ENCODE data around the gene SFRP5.

Gene SFRP5

DNA sequence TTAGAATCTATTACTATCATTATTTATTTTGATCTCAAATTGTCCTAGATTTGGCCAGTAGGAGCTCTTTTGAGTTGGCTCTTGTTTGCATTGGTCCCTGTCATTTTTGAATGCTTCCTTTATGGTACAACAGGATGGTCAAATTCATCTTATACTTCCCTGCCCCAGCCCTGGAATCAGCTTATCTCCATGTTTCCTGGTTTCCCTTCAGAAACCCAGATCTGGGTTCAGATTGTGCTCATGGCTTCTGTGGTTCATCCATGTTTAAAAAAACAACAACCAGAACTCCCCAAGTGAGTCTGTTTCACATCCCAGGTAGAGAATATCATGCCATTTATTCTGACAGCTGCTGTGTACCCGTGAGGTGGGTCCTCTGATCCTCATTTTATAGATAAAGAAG is 24.2 kb downstream of the SFRP5 start:
- H3K4me3 ChIP-seq (ENCODE audit: low read length) = no peak overlapping the region
- DNase-seq (ENCODE audit: low read depth, low spot score) = no peak

DNA sequence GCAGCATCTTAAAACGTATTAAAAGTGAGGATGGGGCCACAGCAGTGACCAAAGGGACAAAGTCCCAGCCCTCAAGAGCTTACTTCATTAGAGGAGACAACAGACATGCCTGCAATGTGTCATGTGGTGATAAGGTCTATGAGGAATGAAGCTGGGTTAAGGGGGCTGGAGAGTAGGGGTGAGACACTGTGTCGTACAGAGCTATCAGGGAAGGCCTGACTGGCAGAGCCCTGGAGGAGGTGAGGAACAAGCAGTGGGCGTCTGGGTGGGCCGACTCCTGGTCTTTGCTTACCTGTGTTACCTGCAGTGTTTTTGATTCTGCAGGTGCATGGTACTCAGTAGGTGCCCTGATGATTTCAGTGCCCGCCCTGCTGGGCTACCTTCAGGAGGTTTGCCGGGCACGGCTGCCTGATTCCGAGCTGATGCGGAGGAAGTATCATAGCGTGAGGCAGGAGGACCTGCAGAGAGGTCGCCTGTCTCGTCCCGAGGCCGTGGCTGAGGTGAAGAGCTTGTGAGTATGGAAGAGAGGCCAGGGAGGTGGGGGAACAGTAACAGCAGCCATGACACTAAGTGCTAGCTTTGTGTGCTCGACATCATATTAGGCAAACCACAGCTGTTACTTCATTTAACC is 27.3 kb downstream of the SFRP5 start:
- H3K4me3 ChIP-seq (ENCODE audit: low read length) = no peak overlapping the region
- DNase-seq (ENCODE audit: low read depth, low spot score) = no peak

DNA sequence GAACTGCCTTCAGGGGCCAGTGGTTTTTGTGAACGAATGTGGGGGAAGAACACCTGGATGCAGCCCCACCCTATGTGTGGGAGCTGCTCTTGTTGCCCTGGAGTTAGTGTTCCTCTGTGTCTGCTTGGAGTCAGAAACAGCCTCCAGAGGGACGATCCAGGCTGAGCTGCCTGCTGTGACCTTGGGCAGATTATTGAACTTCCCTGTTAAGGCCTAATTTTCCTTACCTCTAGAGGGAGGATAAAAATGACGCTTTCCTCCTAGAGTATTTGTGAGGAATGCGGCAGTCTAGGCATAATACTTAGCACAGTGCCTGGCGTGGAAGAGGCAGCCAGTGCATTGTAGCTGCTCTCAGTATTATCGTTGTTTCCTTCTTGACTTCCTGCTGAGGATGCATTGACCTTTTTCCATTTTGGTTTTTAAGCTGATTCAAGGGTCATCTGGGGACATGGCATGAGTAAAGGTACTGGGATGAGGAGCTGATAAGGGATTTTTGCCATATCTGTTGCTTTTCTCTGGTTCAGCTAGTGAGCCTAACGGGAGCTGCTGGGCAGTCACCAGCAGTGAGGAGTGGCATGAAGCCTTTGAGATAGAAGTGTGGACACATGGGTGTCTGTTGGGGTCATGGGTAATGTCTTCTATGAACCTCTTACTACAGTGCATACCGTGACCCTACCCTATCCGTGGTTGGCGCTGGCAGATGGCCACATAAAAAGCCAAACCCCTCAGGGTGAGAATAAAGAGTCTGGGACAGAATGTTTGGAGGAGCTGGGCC is 28.4 kb downstream of the SFRP5 start:
- H3K4me3 ChIP-seq (ENCODE audit: low read length) = no peak overlapping the region
- no peak for DNase-seq (ENCODE audit: low read depth, low spot score)

DNA sequence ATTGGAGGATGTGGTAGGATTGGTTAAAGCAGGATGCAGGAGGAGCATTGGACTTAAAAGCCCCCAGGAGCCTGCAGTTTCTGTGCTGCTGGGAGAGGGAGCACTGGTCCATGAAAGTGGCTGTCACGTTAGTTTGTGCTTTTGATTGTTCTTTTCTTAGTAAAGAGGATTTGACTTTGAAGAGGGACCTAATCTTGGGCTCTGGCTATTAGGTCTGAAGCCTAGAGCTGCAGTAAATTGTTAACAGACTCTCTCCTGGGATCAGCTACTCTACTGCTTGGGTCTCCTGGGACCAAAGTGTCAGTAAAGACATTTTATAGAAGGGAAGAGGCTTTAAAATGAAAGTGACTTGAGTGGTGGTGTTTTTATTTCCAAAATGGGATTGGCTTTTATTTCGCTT is 31.2 kb downstream of the SFRP5 start:
- DNase-seq (ENCODE audit: low read depth, low spot score) = no peak
- H3K4me3 ChIP-seq (ENCODE audit: low read length) = no peak overlapping the region

DNA sequence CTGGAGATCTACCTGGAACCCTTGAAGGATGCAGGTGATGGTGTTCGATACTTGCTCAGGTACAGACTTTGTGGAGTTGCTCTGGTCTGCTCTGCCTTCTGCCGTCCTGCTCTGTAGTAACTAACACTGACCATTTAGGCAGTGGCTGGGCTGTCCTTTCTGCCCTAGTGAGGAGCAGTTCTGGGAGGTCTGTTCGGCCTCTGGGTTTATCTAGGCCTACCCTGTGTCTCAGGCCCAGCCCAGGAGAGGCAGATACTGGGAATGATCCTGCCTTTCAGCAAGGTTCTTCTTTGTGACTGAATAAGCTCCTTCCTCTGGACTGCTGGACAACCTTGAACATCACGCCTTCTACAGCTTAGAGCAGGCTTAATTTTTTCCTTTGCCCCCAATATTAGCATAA is 33.2 kb downstream of the SFRP5 start:
- H3K4me3 ChIP-seq (ENCODE audit: low read length) = no peak overlapping the region
- DNase-seq (ENCODE audit: low read depth, low spot score) = no peak

DNA sequence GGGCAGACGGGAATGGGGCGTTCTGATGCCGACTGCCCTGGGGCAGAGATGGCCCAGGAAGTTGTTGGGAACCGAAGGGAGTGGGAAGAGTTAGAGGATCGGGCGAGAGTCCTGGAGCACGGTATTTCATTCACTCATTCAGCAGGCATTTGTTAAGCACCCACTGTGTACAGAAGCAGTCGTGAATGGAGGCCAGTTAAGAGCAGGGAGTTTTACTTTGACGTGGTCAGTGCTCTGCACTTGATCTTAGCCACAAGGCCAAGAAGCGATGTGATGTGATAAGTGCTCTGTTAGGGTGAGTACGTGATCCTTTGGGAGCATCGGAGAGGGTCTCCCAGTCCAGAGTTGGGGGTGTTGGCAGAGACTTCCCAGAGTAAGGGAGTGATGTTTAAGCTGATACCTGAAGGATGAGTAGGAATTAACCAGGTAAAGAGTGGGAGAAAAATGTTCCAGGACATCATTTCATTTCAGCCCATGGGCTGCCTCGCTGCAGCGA is 34.0 kb downstream of the SFRP5 start:
- DNase-seq (ENCODE audit: low read depth, low spot score) = no peak
- H3K4me3 ChIP-seq (ENCODE audit: low read length) = peak overlapping the region; percentile 92

DNA sequence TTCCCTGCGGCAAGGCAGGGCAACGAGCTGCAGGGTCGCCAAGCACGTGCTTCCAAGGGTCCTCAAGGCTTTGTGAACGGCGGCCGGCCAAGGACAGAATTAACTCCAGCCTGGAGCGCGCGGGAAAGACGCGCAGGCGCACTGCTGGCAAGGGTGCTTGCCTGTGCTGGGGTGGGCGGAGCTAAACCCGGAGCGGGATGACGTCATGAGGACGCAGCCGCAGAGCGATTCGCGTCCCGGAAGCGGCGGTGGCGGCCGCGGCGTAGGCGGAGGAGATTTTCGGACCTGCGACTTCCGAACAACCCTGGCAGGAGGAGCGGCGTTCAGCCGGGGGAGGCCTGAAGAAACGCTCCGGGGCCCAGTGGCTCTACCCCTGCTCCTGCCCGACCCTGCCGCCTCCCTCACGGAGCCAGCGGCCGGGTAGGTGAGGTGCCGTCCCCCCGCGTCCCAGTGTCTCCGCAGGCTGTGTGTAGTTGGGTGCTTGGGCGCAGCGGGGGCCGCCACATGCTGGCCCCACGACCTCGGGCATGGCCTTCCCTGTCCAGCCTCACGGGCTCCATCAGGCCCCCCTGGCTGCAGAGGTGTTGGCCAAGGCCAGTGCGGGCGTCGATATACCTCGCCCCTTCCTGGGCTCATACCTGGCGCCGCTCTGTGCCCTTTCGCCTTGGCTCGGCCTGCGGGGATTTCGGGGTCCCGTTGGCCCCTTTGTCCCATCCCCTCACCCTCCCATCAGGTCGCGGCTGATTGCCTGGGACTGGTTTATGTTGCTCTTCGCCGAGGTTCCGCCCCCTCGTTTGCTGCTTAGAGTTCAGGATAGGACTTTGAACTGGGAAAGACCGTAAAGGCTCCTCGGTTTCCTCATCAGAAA is 34.7 kb downstream of the SFRP5 start, which contains the start of gene ZFYVE27:
TSS of gene ZFYVE27 (plus strand) at position 227 of the 868 bp plus-strand sequence. CDS start 1,350 bp downstream, outside the sequence.
- peak; percentile 90 for DNase-seq (ENCODE audit: low read depth, low spot score)
- peak within 1 kb of the TSS; percentile 92 for H3K4me3 ChIP-seq (ENCODE audit: low read length)

DNA sequence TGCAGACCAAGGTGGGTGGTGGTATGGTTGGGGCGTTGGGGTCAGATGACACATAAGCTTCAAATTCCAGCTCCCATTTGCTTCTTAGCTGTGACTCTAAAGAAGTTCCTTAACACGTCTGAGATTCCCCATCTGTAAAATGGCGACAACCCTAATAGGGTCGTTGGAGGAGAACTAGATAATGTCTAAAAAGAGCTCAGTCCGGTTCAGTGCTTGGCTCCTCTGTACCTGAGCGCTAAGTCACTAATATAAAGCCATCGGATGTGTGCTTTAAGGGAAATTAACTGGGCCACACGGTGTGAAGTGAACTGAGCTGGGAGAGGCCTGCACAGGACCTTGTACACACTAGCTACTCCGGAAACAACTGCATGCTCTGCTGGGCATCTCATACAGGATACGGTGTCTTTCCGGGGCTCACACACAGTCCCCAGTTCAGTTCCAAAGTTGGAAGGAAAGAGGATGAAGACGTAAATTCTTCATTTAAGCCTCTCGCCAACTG is 35.3 kb downstream of the SFRP5 start:
- peak overlapping the region; percentile 92 for H3K4me3 ChIP-seq (ENCODE audit: low read length)

DNA sequence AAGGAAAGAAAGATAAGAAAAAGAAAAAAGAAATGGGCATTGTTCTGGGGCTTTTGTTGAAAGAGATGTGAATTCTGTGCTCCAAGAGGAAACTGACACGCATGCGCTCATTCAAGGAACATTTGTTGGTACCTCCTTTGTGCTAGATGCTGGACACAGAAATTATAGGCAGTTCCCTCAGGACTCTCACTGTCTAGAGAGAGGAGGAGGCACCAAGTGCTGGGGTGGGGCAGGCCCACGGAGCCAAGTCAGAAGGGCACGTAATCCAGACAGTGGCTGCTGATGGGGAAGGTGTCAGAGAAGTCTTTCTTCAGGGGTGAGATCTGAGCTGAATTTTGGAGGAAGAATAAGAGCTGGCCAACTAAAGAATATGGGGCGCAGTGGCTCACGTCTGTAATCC is 37.8 kb downstream of the SFRP5 start:
- no peak overlapping the region for H3K4me3 ChIP-seq (ENCODE audit: low read length)
- DNase-seq (ENCODE audit: low read depth, low spot score) = no peak

More for the DNA sequence above, 35.3 kb downstream of the SFRP5 start:
- no peak for DNase-seq (ENCODE audit: low read depth, low spot score)

DNA sequence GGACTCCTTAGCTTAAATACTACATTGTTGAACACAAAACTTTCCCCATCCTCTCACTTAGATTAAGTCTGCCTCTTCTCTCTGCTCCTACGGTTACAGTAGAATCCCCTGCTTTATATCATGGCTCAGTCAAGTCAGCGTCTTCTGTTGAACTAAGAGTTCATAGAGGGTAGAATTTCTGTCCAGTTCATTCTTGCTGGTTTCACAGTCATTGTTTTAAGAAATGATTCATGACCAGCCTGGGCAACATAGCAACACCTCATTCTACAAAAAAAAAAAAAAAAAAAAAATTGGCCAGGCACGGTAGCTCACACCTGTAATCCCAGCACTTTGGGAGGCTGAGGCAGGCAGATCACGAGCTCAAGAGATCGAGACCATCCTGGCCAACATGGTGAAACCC is 38.5 kb downstream of the SFRP5 start:
- DNase-seq (ENCODE audit: low read depth, low spot score) = no peak
- H3K4me3 ChIP-seq (ENCODE audit: low read length) = no peak overlapping the region

DNA sequence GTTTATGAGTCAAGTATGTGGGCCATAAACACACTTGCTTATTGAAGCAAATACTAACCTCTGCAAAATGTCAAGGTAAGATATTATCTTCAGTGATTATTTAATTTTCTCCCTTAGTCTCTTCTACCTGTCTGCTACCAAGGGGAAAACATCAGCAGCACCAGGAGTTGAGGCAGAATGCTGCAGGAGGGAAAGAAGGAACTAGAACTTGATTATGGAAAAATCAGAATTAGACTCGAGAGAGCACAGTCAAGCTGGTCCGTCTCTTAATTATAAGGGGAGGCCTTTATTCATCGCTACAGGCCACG is 39.8 kb downstream of the SFRP5 start:
- no peak overlapping the region for H3K4me3 ChIP-seq (ENCODE audit: low read length)
- no peak for DNase-seq (ENCODE audit: low read depth, low spot score)

DNA sequence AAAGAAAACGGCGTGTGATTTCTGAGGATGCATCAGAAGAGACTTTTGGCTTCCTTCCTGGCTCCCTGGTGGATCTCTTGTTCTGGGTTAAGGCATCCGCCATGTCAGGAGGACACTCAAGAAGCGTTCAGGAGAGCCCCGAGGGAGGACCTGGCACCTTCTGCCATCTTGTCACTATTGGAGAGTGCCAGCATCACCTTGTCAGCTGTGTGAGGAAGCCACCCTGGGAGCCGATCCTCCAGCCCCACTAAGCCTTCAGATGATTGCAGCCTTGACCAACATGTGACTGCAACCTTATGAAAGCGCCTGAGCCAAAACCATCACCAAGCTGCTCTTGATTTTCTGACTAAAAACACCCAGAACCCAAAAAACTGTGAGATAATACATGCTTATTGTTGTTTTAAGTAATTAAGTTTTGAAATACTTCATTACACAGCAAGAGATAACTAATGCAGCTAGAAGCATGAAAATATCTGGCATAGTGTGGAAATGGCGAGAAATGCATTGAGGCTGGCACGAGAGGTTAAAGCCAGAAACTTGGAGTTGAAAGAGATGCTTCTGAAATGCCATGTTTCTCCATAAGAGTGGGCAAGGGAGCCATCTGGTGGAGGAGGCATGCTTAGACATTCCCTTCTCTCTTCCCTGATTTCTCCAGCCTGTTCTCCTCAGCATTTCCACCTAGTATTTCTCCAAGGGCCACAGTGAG is 40.3 kb downstream of the SFRP5 start:
- H3K4me3 ChIP-seq (ENCODE audit: low read length) = no peak overlapping the region
- peak; percentile 47 for DNase-seq (ENCODE audit: low read depth, low spot score)

DNA sequence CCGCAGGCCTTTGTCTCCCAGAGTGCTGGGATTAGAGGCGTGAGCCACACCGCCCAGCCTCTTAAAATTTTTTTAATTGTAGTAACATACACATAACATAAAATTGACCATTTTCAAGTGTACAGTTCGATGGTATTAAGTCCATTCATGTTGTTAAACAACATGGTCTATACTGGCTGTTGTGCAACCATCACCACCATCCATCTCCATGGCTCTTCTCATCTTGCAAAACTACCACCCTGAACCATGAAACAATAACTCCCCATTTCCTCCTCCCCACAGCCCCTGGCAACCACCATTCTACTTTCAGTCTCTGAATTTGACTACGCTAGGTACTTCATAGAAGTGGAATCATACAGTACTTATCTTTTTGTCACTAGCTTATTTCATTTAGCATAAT is 42.8 kb downstream of the SFRP5 start:
- no peak for DNase-seq (ENCODE audit: low read depth, low spot score)
- no peak overlapping the region for H3K4me3 ChIP-seq (ENCODE audit: low read length)

DNA sequence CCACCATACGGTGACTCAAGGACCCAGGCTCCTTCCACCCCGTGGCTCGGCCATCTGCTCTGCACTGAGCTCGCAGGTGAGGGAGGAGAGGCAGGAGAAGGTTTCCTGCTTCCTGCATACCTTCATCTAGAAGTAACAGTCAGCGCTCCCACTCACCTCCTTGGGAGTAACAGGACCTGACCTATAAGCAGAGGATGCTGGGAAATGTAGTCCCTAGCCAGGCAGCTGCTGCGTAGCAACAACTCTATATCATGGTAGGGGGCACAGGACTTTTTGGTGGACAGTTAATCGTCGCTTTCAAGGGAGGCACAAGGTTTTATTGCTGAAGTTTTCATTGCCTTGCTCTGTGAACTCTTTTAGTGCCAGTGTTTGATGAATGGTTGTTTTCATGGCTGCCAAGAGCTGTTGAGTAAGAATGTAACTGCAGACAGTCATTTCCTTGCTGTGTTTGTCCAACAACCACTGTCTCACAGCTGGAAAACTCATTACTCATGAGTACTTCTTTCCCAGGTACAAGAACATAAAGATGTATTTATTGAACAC is 45.1 kb downstream of the SFRP5 start:
- DNase-seq (ENCODE audit: low read depth, low spot score) = no peak
- no peak overlapping the region for H3K4me3 ChIP-seq (ENCODE audit: low read length)

DNA sequence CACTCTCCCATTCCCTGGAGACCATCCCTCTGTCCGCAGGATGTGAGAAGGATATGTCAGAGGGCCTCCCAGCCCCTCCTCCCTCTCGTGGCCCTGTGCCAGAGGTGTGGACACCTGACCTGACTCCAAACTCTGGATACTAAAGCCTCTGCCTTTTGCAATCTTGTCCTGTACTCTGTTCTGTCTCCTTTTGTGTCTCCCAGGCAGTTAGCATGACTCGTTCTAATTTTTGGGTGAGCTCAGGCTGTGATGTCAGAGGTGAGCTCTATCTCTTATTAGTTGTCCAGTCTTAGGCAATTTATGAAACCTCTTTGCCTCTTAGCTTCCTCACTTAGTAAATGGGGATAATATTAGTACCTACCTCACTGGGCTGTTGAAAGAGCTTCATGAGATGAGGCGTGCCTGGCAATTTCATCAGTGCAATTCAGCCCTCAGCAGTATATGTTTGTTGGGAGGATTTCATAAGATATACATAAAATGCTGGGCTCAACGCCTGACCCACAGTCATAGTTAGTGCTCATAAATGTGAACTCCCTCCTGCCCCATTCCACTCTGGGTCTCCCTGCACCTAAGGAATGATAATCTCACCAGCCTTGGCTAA is 47.4 kb downstream of the SFRP5 start:
- no peak overlapping the region for H3K4me3 ChIP-seq (ENCODE audit: low read length)

DNA sequence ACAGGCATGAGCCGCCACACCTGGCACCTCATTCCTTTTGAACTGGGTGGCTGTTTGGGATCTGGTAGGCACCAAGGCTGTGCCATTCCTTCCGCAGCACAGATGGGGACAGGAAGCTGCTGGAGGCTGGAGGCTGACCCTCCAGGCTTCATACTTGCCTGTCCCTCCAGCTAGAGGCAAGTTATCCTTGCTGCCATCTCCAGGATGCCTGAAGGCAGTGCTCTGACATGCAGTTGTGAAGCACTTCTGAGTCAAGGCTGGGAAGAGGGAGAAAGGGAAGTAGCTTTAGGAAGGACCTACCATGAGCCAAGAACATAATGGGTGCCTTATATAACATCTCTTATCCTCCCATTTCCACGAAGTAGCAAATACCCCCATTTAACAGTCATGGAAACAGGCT is 48.8 kb downstream of the SFRP5 start:
- no peak overlapping the region for H3K4me3 ChIP-seq (ENCODE audit: low read length)
- DNase-seq (ENCODE audit: low read depth, low spot score) = no peak

More for the DNA sequence above, 47.4 kb downstream of the SFRP5 start:
- no peak for DNase-seq (ENCODE audit: low read depth, low spot score)

DNA sequence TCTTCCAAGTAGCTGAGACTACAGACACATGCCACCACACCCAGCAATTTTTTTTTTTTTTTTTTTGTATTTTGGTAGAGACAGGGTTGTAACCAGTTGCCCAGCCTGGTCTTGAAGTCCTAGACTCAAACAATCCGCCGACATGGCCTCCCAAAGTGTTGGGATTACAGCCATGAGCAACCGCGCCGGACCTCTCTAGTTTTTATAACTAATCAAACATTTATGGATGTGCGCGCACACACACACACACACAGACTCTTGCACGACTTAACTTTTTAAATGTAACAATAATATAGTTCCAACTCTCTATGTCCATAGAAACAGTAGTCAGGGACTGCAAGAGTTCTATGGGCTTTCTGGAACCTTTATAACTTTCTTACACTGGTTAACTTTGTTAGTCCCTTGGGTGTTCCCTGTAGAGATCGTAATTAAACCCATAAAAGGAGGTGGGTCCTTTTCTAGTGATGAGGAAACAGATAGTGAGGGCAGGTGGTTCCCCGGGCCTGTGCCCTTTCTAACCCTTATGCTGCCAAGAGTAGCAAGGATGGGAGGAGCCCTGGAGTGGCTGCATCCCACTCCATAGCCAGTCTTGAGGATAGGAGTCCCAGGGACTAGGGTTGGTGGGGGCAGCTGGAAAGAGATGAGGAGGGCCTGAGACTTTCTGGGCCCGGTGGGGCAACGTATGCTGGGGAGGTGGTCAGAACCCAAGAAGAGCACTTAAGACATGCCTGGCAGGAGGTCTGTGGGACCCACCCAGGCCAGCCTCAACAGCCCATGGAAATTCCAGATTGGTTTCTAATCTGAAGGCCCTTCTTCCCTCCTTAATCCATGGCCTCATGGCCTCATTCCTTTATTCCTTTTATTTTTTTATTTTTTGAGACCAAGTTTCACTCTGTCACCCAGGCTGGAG is 49.7 kb downstream of the SFRP5 start:
- H3K4me3 ChIP-seq (ENCODE audit: low read length) = no peak overlapping the region
- DNase-seq (ENCODE audit: low read depth, low spot score) = no peak
